ENCODE results near the gene ZNRF4.

The ZNRF4 gene

DNA sequence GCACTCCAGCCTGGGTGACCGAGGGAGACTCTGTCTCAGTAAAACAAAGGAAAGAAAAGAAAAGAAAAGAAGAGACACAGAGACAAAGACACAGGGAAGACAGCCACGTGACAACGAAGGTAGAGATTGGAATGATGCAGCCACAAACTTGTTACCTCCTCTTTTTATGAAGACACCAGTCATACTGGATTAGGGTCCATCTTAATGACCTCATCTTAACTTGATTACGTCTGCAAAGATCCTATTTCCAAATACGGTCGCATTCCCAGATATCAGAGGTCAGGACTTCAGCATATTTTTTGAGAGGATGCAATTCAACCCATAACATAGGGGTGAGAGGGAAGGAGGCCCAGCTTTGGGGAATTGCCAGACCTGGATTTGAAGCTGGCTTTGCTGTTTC is 4.1 kb downstream of the ZNRF4 start:
- H3K4me3 ChIP-seq (ENCODE audit: low read length, poor library complexity, severe bottlenecking), result no peak overlapping the region
- no peaks in the 10 kb centered on the region for H3K27me3 ChIP-seq (ENCODE audit: insufficient read depth, low read length, poor library complexity, severe bottlenecking)
- no peaks in the 10 kb centered on the region for H3K9me2 ChIP-seq (replicated peaks; ENCODE audit: low read depth, low read length)
- H3K9me3 ChIP-seq (ENCODE audit: insufficient read depth, low read depth, low read length), result no peaks in the 10 kb centered on the region
- no peak overlapping the region for H3K4me2 ChIP-seq (ENCODE audit: low read depth, low read length, poor library complexity, severe bottlenecking)
- no peak for TF ChIP-seq EZH2phosphoT487 (IDR thresholded peaks at IDR 0.05; ENCODE audit: borderline replicate concordance)
- TF ChIP-seq, protein P1, sequence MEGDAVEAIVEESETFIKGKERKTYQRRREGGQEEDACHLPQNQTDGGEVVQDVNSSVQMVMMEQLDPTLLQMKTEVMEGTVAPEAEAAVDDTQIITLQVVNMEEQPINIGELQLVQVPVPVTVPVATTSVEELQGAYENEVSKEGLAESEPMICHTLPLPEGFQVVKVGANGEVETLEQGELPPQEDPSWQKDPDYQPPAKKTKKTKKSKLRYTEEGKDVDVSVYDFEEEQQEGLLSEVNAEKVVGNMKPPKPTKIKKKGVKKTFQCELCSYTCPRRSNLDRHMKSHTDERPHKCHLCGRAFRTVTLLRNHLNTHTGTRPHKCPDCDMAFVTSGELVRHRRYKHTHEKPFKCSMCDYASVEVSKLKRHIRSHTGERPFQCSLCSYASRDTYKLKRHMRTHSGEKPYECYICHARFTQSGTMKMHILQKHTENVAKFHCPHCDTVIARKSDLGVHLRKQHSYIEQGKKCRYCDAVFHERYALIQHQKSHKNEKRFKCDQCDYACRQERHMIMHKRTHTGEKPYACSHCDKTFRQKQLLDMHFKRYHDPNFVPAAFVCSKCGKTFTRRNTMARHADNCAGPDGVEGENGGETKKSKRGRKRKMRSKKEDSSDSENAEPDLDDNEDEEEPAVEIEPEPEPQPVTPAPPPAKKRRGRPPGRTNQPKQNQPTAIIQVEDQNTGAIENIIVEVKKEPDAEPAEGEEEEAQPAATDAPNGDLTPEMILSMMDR (conservative IDR thresholded peaks at IDR 0.05; ENCODE audit: low read length), result no peak
- H3K79me2 ChIP-seq (ENCODE audit: insufficient read depth, low read length), result no peaks in the 10 kb centered on the region
- no peak overlapping the region for H3K9ac ChIP-seq (ENCODE audit: low read depth, low read length, poor library complexity, severe bottlenecking)
- H3K4me1 ChIP-seq (ENCODE audit: insufficient read depth, low read length, poor library complexity, severe bottlenecking), result no peaks in the 10 kb centered on the region
- no peaks in the 10 kb centered on the region for H3K36me3 ChIP-seq (ENCODE audit: insufficient read depth, low read length)
- no peaks in the 10 kb centered on the region for H3F3A ChIP-seq (ENCODE audit: low read depth)
- no peak overlapping the region for H2AFZ ChIP-seq (ENCODE audit: low read length)
- H4K20me1 ChIP-seq (ENCODE audit: insufficient read depth, low read length, poor library complexity, severe bottlenecking), result no peaks in the 10 kb centered on the region

DNA sequence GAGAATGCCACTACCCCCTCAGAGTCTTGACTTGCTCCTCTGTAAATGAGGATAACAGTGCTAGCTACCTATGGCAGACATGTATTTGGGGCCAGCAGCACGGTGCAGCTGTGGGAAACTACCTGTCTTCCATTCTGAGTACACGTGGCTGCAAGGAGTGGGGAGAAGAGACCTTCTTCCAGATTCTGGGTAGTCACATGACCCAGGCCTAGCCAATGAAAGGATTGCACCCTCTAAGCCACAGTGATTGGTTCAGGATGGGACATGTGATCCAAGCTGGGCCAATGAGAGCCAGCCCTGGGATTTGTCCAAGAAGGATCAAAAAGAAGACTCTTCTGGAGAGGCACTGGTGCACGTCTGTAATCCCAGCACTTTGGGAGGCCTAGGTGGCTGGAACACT is 5.5 kb downstream of the ZNRF4 start:
- H2AFZ ChIP-seq (ENCODE audit: low read length), result no peak overlapping the region
- H3K79me2 ChIP-seq (ENCODE audit: insufficient read depth, low read length), result no peaks in the 10 kb centered on the region
- no peak overlapping the region for H3K9ac ChIP-seq (ENCODE audit: low read depth, low read length, poor library complexity, severe bottlenecking)
- H3K9me3 ChIP-seq (ENCODE audit: insufficient read depth, low read depth, low read length), result no peaks in the 10 kb centered on the region
- H3K36me3 ChIP-seq (ENCODE audit: insufficient read depth, low read length), result no peaks in the 10 kb centered on the region
- no peaks in the 10 kb centered on the region for H4K20me1 ChIP-seq (ENCODE audit: insufficient read depth, low read length, poor library complexity, severe bottlenecking)
- no peak for TF ChIP-seq EZH2phosphoT487 (IDR thresholded peaks at IDR 0.05; ENCODE audit: borderline replicate concordance)
- TF ChIP-seq, protein P1 (conservative IDR thresholded peaks at IDR 0.05; ENCODE audit: low read length), result no peak
- no peaks in the 10 kb centered on the region for H3K4me1 ChIP-seq (ENCODE audit: insufficient read depth, low read length, poor library complexity, severe bottlenecking)
- no peaks in the 10 kb centered on the region for H3F3A ChIP-seq (ENCODE audit: low read depth)
- H3K27me3 ChIP-seq (ENCODE audit: insufficient read depth, low read length, poor library complexity, severe bottlenecking), result no peaks in the 10 kb centered on the region
- H3K9me2 ChIP-seq (replicated peaks; ENCODE audit: low read depth, low read length), result no peaks in the 10 kb centered on the region
- H3K4me3 ChIP-seq (ENCODE audit: low read length, poor library complexity, severe bottlenecking), result no peak overlapping the region
- H3K4me2 ChIP-seq (ENCODE audit: low read depth, low read length, poor library complexity, severe bottlenecking), result no peak overlapping the region

DNA sequence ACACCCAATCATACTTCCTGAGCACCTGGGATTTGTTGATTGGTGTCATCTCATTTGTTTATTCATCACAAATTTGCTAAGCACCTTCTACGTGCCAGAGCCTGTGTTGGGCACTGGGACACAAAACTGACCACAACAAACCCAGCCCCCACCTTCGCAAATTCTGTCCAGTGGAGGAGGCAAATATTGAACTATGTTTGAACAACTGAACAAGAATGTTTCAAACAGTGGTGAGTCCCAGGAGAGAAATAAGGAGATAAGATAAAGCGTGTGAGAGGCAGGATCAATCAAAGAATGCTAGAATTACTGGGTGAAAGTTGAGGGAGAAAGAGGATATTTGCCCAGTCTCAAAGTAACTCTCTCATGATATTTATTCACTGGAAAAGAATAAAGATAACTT is 8.7 kb downstream of the ZNRF4 start:
- H3K79me2 ChIP-seq (ENCODE audit: insufficient read depth, low read length), result no peaks in the 10 kb centered on the region
- no peaks in the 10 kb centered on the region for H3K9me3 ChIP-seq (ENCODE audit: insufficient read depth, low read depth, low read length)
- no peaks in the 10 kb centered on the region for H4K20me1 ChIP-seq (ENCODE audit: insufficient read depth, low read length, poor library complexity, severe bottlenecking)
- H3K9ac ChIP-seq (ENCODE audit: low read depth, low read length, poor library complexity, severe bottlenecking), result no peak overlapping the region
- no peaks in the 10 kb centered on the region for H3K36me3 ChIP-seq (ENCODE audit: insufficient read depth, low read length)
- H3K4me1 ChIP-seq (ENCODE audit: insufficient read depth, low read length, poor library complexity, severe bottlenecking), result no peaks in the 10 kb centered on the region
- no peaks in the 10 kb centered on the region for H3F3A ChIP-seq (ENCODE audit: low read depth)
- no peak overlapping the region for H3K4me2 ChIP-seq (ENCODE audit: low read depth, low read length, poor library complexity, severe bottlenecking)
- no peaks in the 10 kb centered on the region for H3K9me2 ChIP-seq (replicated peaks; ENCODE audit: low read depth, low read length)
- TF ChIP-seq, protein P1 (conservative IDR thresholded peaks at IDR 0.05; ENCODE audit: low read length), result no peak
- TF ChIP-seq EZH2phosphoT487 (IDR thresholded peaks at IDR 0.05; ENCODE audit: borderline replicate concordance), result no peak
- no peaks in the 10 kb centered on the region for H3K27me3 ChIP-seq (ENCODE audit: insufficient read depth, low read length, poor library complexity, severe bottlenecking)
- H2AFZ ChIP-seq (ENCODE audit: low read length), result no peak overlapping the region
- H3K4me3 ChIP-seq (ENCODE audit: low read length, poor library complexity, severe bottlenecking), result no peak overlapping the region
